Kidney epithelial cell (primary cell): ENCODE measurements around the gene CHD5. TPM values are rescaled to one million over a fixed set of nuclear protein-coding genes. Genes with fewer than 3 reads are reported as not detected.

ENCODE experiments used
- DNase-seq: peaks from one replicate; pipeline ENCODE4 v3.0.0-alpha.2; 2010; ENCODE audit warnings: low read depth
- H3K27me3 ChIP-seq: 2 replicates; pipeline ENCODE4 v1.6.0; 2011; ENCODE audit warnings: low read length; ENCODE audit not compliant: control insufficient read depth, insufficient read depth
- H3K36me3 ChIP-seq: 2 replicates; pipeline ENCODE4 v1.5.1; 2011; ENCODE audit warnings: low read length; ENCODE audit not compliant: control insufficient read depth, insufficient read depth
- H3K4me3 ChIP-seq: 2 replicates; pipeline ENCODE4 v1.5.1; 2011; ENCODE audit warnings: low read depth, mild to moderate bottlenecking, control low read depth, low read length
- total RNA-seq: library from RNA; depleted of rRNA; stranded (reverse); fragments of >200 nt; gene quantifications from 2 replicates; pipeline ENCODE4 v1.2.3, GENCODE V29; 2015
- TF ChIP-seq, protein P1 (sequence below): IDR thresholded peaks from 2 replicates; pipeline ENCODE4 v1.5.1; 2011; ENCODE audit warnings: mild to moderate bottlenecking, moderate library complexity, low read length, control low read depth, inconsistent platforms; ENCODE audit not compliant: insufficient read depth, poor library complexity, severe bottlenecking

CHD5 gene
- total RNA-seq, 1 donor from 2014 or later: 0.08 TPM

- H3K4me3 ChIP-seq: no peak overlapping the region
- peaks cover 48% of the 10 kb centered on the region for H3K27me3 ChIP-seq
- no peaks in the 10 kb centered on the region for H3K36me3 ChIP-seq
- TF ChIP-seq, protein P1, sequence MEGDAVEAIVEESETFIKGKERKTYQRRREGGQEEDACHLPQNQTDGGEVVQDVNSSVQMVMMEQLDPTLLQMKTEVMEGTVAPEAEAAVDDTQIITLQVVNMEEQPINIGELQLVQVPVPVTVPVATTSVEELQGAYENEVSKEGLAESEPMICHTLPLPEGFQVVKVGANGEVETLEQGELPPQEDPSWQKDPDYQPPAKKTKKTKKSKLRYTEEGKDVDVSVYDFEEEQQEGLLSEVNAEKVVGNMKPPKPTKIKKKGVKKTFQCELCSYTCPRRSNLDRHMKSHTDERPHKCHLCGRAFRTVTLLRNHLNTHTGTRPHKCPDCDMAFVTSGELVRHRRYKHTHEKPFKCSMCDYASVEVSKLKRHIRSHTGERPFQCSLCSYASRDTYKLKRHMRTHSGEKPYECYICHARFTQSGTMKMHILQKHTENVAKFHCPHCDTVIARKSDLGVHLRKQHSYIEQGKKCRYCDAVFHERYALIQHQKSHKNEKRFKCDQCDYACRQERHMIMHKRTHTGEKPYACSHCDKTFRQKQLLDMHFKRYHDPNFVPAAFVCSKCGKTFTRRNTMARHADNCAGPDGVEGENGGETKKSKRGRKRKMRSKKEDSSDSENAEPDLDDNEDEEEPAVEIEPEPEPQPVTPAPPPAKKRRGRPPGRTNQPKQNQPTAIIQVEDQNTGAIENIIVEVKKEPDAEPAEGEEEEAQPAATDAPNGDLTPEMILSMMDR: no peak
- DNase-seq: no peak
Observed at GRCh38 chr1:6145396-6145750, 34.7 kb downstream of the CHD5 start.

GRCh38 chr1:6144647-6145395, 35.3 kb downstream of the CHD5 start:
- TF ChIP-seq, protein P1: no peak
- H3K4me3 ChIP-seq: no peak overlapping the region
- no peaks in the 10 kb centered on the region for H3K36me3 ChIP-seq
- peaks cover 48% of the 10 kb centered on the region for H3K27me3 ChIP-seq
- no peak for DNase-seq

- peaks cover 47% of the 10 kb centered on the region for H3K27me3 ChIP-seq
- TF ChIP-seq, protein P1: no peak
- no peak overlapping the region for H3K4me3 ChIP-seq
- DNase-seq: no peak
- no peaks in the 10 kb centered on the region for H3K36me3 ChIP-seq
Observed at GRCh38 chr1:6144175-6144574, 35.9 kb downstream of the CHD5 start.

GRCh38 chr1:6143395-6143794, 36.7 kb downstream of the CHD5 start:
- no peak for DNase-seq
- Histone ChIP-seq H3K4me3 (no peak overlapping the region), H3K27me3 (peaks cover 41% of the 10 kb centered on the region), H3K36me3 (no peaks in the 10 kb centered on the region)
- TF ChIP-seq, protein P1: no peak

DNA sequence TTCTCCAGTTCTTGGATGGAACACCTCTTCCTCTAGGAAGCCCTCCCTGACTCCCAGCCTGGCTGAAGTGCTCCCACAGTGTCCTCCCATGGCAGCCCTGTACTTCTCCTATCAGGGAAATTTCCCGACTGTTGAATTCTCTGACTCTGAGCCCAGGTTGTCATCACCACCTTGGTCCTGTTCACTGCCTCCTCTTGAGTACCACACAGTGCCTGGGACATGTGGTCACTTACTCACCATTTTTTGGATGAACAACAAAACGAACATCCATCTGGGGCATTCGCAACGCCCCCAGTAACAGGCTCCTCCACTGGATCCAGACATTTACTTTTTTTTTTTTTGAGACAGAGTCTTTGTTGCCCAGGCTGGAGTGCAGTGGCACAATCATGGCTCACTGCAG, 37.4 kb downstream of the CHD5 start:
- no peak for DNase-seq
- H3K4me3 ChIP-seq: no peak overlapping the region
- TF ChIP-seq, protein P1: no peak
- peaks cover 35% of the 10 kb centered on the region for H3K27me3 ChIP-seq
- H3K36me3 ChIP-seq: no peaks in the 10 kb centered on the region
